ENCODE results near the gene GUCD1. TPM values are rescaled to one million over a fixed set of nuclear protein-coding genes. Genes with fewer than 3 reads are reported as not detected.
"Not testable (repeated sequence)": the region's sequence is repeated elsewhere in the genome, so short reads cannot be mapped to it uniquely, and the experiment has no call there.

GUCD1 gene
- polyA plus RNA-seq (2013, experiment 1 of 2; ENCODE audit: insufficient read length) = 61.1 TPM
- polyA plus RNA-seq (2013, experiment 2 of 2; ENCODE audit: insufficient read length) = 62.9 TPM

- peak; percentile 37 for DNase-seq
Observed at GRCh38 chr22:24554313-24555164, at the start of gene GUCD1. Gene GUCD1, minus strand, starts transcription at chr22:24555138. Its CDS starts 147 bp downstream, at chr22:24554991.

- DNase-seq = not testable (repeated sequence)
Observed at GRCh38 chr22:24603770-24604629, 49.1 kb upstream of the GUCD1 start.

- DNase-seq = not testable (repeated sequence)
Observed at GRCh38 chr22:24602847-24603769, 48.2 kb upstream of the GUCD1 start, which contains the start of gene GGT1. Gene GGT1, plus strand, starts transcription at chr22:24603193. Its CDS starts 7,889 bp downstream, at chr22:24611082.

GRCh38 chr22:24602105-24602749 is 47.3 kb upstream of the GUCD1 start:
- not testable (repeated sequence) for DNase-seq

- DNase-seq = no peak
Observed at GRCh38 chr22:24601217-24602104, 46.5 kb upstream of the GUCD1 start.

- not testable (repeated sequence) for DNase-seq
Observed at GRCh38 chr22:24599958-24600715, 45.2 kb upstream of the GUCD1 start.

GRCh38 chr22:24599514-24599913 is 44.6 kb upstream of the GUCD1 start:
- DNase-seq = no peak

- not testable (repeated sequence) for DNase-seq
Observed at GRCh38 chr22:24597076-24597475, 42.1 kb upstream of the GUCD1 start.

- DNase-seq = no peak
Observed at GRCh38 chr22:24595863-24596262, 40.9 kb upstream of the GUCD1 start.

GRCh38 chr22:24595228-24595627 is 40.3 kb upstream of the GUCD1 start:
- DNase-seq = no peak

GRCh38 chr22:24594569-24595120 is 39.7 kb upstream of the GUCD1 start:
- DNase-seq = no peak

- DNase-seq = no peak
Observed at GRCh38 chr22:24593836-24594568, 39.1 kb upstream of the GUCD1 start.

- not testable (repeated sequence) for DNase-seq
Observed at GRCh38 chr22:24593559-24593835, 38.6 kb upstream of the GUCD1 start.

- DNase-seq = peak; percentile 90
Observed at GRCh38 chr22:24592851-24593558, 38.1 kb upstream of the GUCD1 start, which contains the start of gene LRRC75B. Gene LRRC75B, minus strand, starts transcription at chr22:24593073. Its CDS starts 34 bp downstream, at chr22:24593039.

GRCh38 chr22:24592058-24592850 is 37.3 kb upstream of the GUCD1 start:
- no peak for DNase-seq

GRCh38 chr22:24591286-24591830 is 36.4 kb upstream of the GUCD1 start:
- no peak for DNase-seq

Data from fibroblast of skin of scalp (primary cell).